ENCODE data around the gene CGB3. TPM values are rescaled to one million over a fixed set of nuclear protein-coding genes. Genes with fewer than 3 reads are reported as not detected.
A peak's percentile ranks its signal among the peaks of the same experiment; 100 is the strongest.
"Not testable (repeated sequence)": the region's sequence is repeated elsewhere in the genome, so short reads cannot be mapped to it uniquely, and the experiment has no call there.

CGB3 gene
- polyA plus RNA-seq, 3 donors, result not detected

DNA sequence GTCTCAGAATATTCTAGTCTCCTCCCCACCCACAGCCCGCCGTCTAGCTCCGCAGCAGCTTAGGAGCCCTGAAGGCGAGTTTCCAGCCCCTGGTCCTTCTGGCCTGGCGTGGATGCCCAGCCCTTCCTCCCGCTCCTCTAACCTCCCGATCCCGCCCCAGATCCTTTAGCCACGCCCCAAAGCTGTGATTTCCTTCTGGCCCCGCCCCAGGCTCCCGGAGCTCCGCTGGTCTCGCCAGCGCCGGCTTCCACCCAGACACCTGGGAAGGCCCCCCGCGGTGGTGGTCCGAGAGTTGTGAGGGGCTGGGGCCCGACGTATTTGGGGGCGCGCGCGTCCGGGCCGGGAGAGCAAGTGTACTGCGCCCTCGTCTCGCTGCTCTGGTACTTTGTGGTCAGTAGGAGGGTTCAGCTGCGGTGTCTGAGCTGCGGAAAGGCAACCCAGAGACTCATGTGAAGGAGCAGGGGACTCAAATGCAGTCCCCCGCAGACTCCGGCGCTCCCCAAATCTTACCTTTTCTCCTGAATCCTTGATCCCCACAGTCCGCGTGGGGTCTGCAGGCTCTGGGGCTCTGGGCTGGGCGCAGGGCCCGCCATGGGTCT is 33.6 kb upstream of the CGB3 start, which contains the start of gene CGB7:
Gene CGB7, minus strand, starts transcription at position 114 of the 599 bp plus-strand sequence. CDS start 2,374 bp downstream, outside the sequence.
- peak within 1 kb of the TSS; percentile 82 to 89 for H3K4me3 Mint-ChIP-seq
- H3K27me3 ChIP-seq (ENCODE audit: control insufficient read depth in 2 of 2, insufficient read depth in 2 of 2, low read length in 2 of 2), result peaks cover 23 to 69% of the 10 kb centered on the region in 2 donors

GRCh38 chr19:49056902-49057596 is 32.9 kb upstream of the CGB3 start:
- H3K36me3 Mint-ChIP-seq; intact Hi-C loops (cut with micrococcal nuclease); H3K36me3 ChIP-seq (replicated peaks in 1 of 2; ENCODE audit: control insufficient read depth in 1 of 2, insufficient read depth in 2 of 2, low read length in 2 of 2); DNase-seq; H3K9me3 ChIP-seq (replicated peaks in 1 of 2; ENCODE audit: control insufficient read depth in 1 of 2, insufficient read depth in 1 of 2, low read length in 2 of 2); H3K27ac ChIP-seq (ENCODE audit: low read depth in 1 of 2, low read length in 2 of 2); H3K79me2 ChIP-seq (ENCODE audit: insufficient read depth, low read length); H4K20me1 ChIP-seq (ENCODE audit: insufficient read depth, low read length): not testable (repeated sequence)
- peaks cover 23 to 66% of the 10 kb centered on the region in 2 donors for H3K27me3 ChIP-seq (ENCODE audit: control insufficient read depth in 2 of 2, insufficient read depth in 2 of 2, low read length in 2 of 2)
- Mint-ChIP-seq H3K4me3 (peak overlapping the region; percentile 82 to 89), H3K27ac (peak overlapping the region in 1 of 7 donors; percentile 36), H3K9me3 (peaks cover 2 to 30% (median 22%) of the 10 kb centered on the region in 7 donors), H3K27me3 (ENCODE audit: low read depth in 3 of 3) (peaks cover 70 to 83% (median 71%) of the 10 kb centered on the region in 3 donors), H3K4me1 (peaks cover 28% of the 10 kb centered on the region)
- 3% methylated on average over 20 of the region's 34 CpGs for WGBS (ENCODE audit: insufficient coverage)
- H3K4me1 ChIP-seq (ENCODE audit: control insufficient read depth in 1 of 2, insufficient read depth in 2 of 2, low read length in 2 of 2), result peaks cover 23 to 24% of the 10 kb centered on the region in 2 donors
- peak overlapping the region; percentile 76 for H3K4me2 ChIP-seq (replicated peaks; ENCODE audit: extremely low read depth, low read length, poor library complexity, severe bottlenecking)
- peak overlapping the region; percentile 14 to 72 (median 43) for H3K4me3 ChIP-seq (replicated peaks in 1 of 3; ENCODE audit: low read depth in 2 of 3, low read length in 3 of 3)
- H2AFZ ChIP-seq (ENCODE audit: insufficient read depth, low read depth, low read length, poor library complexity, severe bottlenecking), result peak overlapping the region; percentile 79
- H3K9ac ChIP-seq (ENCODE audit: insufficient read depth, low read length, poor library complexity, severe bottlenecking), result peak overlapping the region; percentile 11

More for the DNA sequence above, 33.6 kb upstream of the CGB3 start, which contains the start of gene CGB7:
- Mint-ChIP-seq H3K9me3 (peaks cover 2 to 30% (median 22%) of the 10 kb centered on the region in 7 donors), H3K27me3 (ENCODE audit: low read depth in 3 of 3) (peaks cover 74 to 88% (median 75%) of the 10 kb centered on the region in 3 donors), H3K27ac (peak within 1 kb of the TSS in 4 of 7 donors; percentile 7 to 36 (median 20)), H3K4me1 (peaks cover 28% of the 10 kb centered on the region), H3K36me3 (peaks cover 4 to 8% of the 10 kb centered on the region in 2 donors)
- peaks cover 0 to 9% of the 10 kb centered on the region in 2 donors for H3K9me3 ChIP-seq (replicated peaks in 1 of 2; ENCODE audit: control insufficient read depth in 1 of 2, insufficient read depth in 1 of 2, low read length in 2 of 2)
- H3K4me3 ChIP-seq (replicated peaks in 1 of 3; ENCODE audit: low read depth in 2 of 3, low read length in 3 of 3), result peak within 1 kb of the TSS; percentile 14 to 72 (median 43)
- H3K36me3 ChIP-seq (replicated peaks in 1 of 2; ENCODE audit: control insufficient read depth in 1 of 2, insufficient read depth in 2 of 2, low read length in 2 of 2), result no peaks in the 10 kb centered on the region
- 1% methylated on average over 28 of the region's 38 CpGs for WGBS (ENCODE audit: insufficient coverage)
- no peaks in the 10 kb centered on the region for H3K79me2 ChIP-seq (ENCODE audit: insufficient read depth, low read length)
- peaks cover 23 to 24% of the 10 kb centered on the region in 2 donors for H3K4me1 ChIP-seq (ENCODE audit: control insufficient read depth in 1 of 2, insufficient read depth in 2 of 2, low read length in 2 of 2)
- H4K20me1 ChIP-seq (ENCODE audit: insufficient read depth, low read length), result no peaks in the 10 kb centered on the region
- peak within 1 kb of the TSS; percentile 79 for H2AFZ ChIP-seq (ENCODE audit: insufficient read depth, low read depth, low read length, poor library complexity, severe bottlenecking)
- no peak for TF ChIP-seq CTCF (IDR thresholded peaks at IDR 0.05)
- H3K27ac ChIP-seq (ENCODE audit: low read depth in 1 of 2, low read length in 2 of 2), result no peak within 1 kb of the TSS
- intact Hi-C loops (cut with micrococcal nuclease), result no loop called here
- H3K9ac ChIP-seq (ENCODE audit: insufficient read depth, low read length, poor library complexity, severe bottlenecking), result peak within 1 kb of the TSS; percentile 11
- peak within 1 kb of the TSS; percentile 76 for H3K4me2 ChIP-seq (replicated peaks; ENCODE audit: extremely low read depth, low read length, poor library complexity, severe bottlenecking)
- peak; percentile 19 to 27 (median 24) for DNase-seq
